Measurements from ENCODE around the gene STX2.

DNA sequence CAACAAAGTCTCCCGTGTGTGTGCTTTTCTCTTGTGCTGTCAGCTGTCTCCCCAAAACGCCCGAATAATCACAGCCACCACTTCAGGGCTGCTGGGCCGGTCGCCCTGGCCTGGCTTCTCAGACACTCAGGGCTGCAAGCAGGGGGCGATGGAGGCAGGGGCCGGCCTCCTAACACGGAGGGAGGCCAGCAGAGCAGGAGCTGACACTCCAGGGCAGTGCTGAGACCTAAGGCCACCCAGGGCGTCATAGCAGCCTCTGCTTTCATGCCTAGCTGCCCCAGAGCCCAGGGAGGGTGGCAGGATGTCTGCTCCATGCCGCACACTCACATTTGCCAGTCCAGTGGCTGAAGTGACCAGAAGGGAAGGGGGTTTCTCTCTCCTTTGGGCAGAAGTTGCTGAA lies 25.6 kb downstream of the STX2 start:
- TF ChIP-seq, protein P1, sequence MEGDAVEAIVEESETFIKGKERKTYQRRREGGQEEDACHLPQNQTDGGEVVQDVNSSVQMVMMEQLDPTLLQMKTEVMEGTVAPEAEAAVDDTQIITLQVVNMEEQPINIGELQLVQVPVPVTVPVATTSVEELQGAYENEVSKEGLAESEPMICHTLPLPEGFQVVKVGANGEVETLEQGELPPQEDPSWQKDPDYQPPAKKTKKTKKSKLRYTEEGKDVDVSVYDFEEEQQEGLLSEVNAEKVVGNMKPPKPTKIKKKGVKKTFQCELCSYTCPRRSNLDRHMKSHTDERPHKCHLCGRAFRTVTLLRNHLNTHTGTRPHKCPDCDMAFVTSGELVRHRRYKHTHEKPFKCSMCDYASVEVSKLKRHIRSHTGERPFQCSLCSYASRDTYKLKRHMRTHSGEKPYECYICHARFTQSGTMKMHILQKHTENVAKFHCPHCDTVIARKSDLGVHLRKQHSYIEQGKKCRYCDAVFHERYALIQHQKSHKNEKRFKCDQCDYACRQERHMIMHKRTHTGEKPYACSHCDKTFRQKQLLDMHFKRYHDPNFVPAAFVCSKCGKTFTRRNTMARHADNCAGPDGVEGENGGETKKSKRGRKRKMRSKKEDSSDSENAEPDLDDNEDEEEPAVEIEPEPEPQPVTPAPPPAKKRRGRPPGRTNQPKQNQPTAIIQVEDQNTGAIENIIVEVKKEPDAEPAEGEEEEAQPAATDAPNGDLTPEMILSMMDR (conservative IDR thresholded peaks at IDR 0.05; ENCODE audit: low read length) = no peak
- TF ChIP-seq EZH2phosphoT487 (IDR thresholded peaks at IDR 0.05; ENCODE audit: borderline replicate concordance, low read depth, low read length) = no peak

Data from OCI-LY7 (cell line).